HCT116 (cell line): ENCODE data around the gene LSM14A. TPM values are rescaled to one million over a fixed set of nuclear protein-coding genes. Genes with fewer than 3 reads are reported as not detected.
"Not testable (repeated sequence)": the region's sequence is repeated elsewhere in the genome, so short reads cannot be mapped to it uniquely, and the experiment has no call there.

ENCODE experiments used
- ATAC-seq: fragments of 200-7000 bp; cut with Tn5 transposase; 2 replicates; pipeline ENCODE4 v1.9.1; 2020; ENCODE audit warnings: mild to moderate bottlenecking, moderate library complexity
- BruUV-seq: library from RNA; stranded (reverse); fragments of 400-500 nt; replicated peaks from 2 replicates; lab custom pipeline; 2021; lab: Mats Ljungman, UMichigan
- CTCF ChIA-PET: fragments of 300-600 bp; sonication (Branson Sonifier 250); formaldehyde crosslinking; loops from one replicate; lab custom pipeline; 2021; ENCODE audit warnings: antibody characterized with exemption; lab: Charles Lee
- POLR2A ChIA-PET: fragments of 300-600, 350-600 bp; sonication (Branson Sonifier 250); formaldehyde crosslinking; loops from one replicate; lab custom pipeline; 2021; ENCODE audit warnings: antibody characterized with exemption; lab: Charles Lee
- RAD21 ChIA-PET, 2 experiments: fragments of 300-600 bp; sonication (Branson Sonifier 250); formaldehyde crosslinking; loops; one replicate each; lab custom pipeline; 2023; ENCODE audit warnings: low total read pairs in 2 of 2; ENCODE audit not compliant: uncharacterized antibody in 2 of 2, unreplicated experiment in 2 of 2, low non-redundant PET in 1 of 2; lab: Charles Lee
- DNase-seq: peaks from one replicate; pipeline ENCODE4 v3.0.0-alpha.2; 2010; ENCODE audit warnings: low read depth, low spot score
- H2AFZ ChIP-seq: fragments of 200-600 bp; shearing (Covaris generic), sonication (generic); 2 replicates; pipeline ENCODE4 v1.6.1; 2017; ENCODE audit warnings: low read depth, mixed run types, mixed read lengths, antibody characterized with exemption, low read length; ENCODE audit not compliant: poor library complexity, severe bottlenecking
- H3K27ac ChIP-seq: 2 replicates; pipeline ENCODE4 v1.5.1; 2012; ENCODE audit warnings: low read depth, low read length
- H3K27me3 ChIP-seq: fragments of 200-600 bp; sonication (generic); 2 replicates; pipeline ENCODE4 v1.6.1; 2016; ENCODE audit warnings: mixed run types, low read length, mixed read lengths; ENCODE audit not compliant: insufficient read depth
- H3K36me3 ChIP-seq, 2 experiments: fragments of 200-500 bp in 1 of 2; fragments of 200-600 bp in 1 of 2; sonication (Bioruptor generic) in 1 of 2; sonication (generic) in 1 of 2; 2 replicates each; pipeline versions ENCODE4 v1.5.1 to v1.6.1; 2014 to 2016; ENCODE audit warnings: low read length in 2 of 2, inconsistent platforms in 1 of 2, mixed read lengths in 1 of 2, mixed run types in 1 of 2; ENCODE audit not compliant: insufficient read depth in 2 of 2, control insufficient read depth in 1 of 2
- H3K4me1 ChIP-seq, 2 experiments: fragments of 200-600 bp in 1 of 2; sonication (generic) in 1 of 2; 2 replicates each; pipeline versions ENCODE4 v1.5.1 to v1.6.1; 2012 to 2017; ENCODE audit warnings: low read length in 2 of 2, inconsistent platforms in 1 of 2, mild to moderate bottlenecking in 1 of 2, mixed read lengths in 1 of 2, mixed run types in 1 of 2, moderate library complexity in 1 of 2; ENCODE audit not compliant: insufficient read depth in 2 of 2, control insufficient read depth in 1 of 2
- H3K4me2 ChIP-seq: fragments of 200-600 bp; sonication (generic); 2 replicates; pipeline ENCODE4 v1.6.1; 2017; ENCODE audit warnings: mixed run types, low read length, mixed read lengths
- H3K4me3 ChIP-seq, 2 experiments: fragments of 200-600 bp in 1 of 2; sonication (generic) in 1 of 2; replicated peaks in 1 of 2; 2 replicates each; pipeline ENCODE4 v1.5.1; 2011 to 2016; ENCODE audit warnings: low read length in 2 of 2, control low read depth in 1 of 2, low read depth in 1 of 2, mild to moderate bottlenecking in 1 of 2, mixed read lengths in 1 of 2, mixed run types in 1 of 2
- H3K79me2 ChIP-seq: fragments of 200-600 bp; sonication (generic); 2 replicates; pipeline ENCODE4 v1.6.1; 2017; ENCODE audit warnings: mild to moderate bottlenecking, mixed run types, low read length, moderate library complexity, mixed read lengths; ENCODE audit not compliant: insufficient read depth
- H3K9ac ChIP-seq: fragments of 200-600 bp; sonication (generic); 2 replicates; pipeline ENCODE4 v1.6.1; 2016; ENCODE audit warnings: low read length, mixed read lengths
- H3K9me2 ChIP-seq: fragments of 200-600 bp; sonication (generic), shearing (Covaris generic); 2 replicates; pipeline ENCODE4 v1.6.1; 2017; ENCODE audit warnings: mixed run types, mild to moderate bottlenecking, moderate library complexity; ENCODE audit not compliant: insufficient read depth
- H3K9me3 ChIP-seq, 2 experiments: fragments of 200-500 bp in 1 of 2; fragments of 200-600 bp in 1 of 2; sonication (Bioruptor generic) in 1 of 2; sonication (generic) in 1 of 2; 2 replicates each; pipeline ENCODE4 v1.6.1; 2014 to 2017; ENCODE audit warnings: low read length in 2 of 2, mixed read lengths in 2 of 2, inconsistent platforms in 1 of 2, low read depth in 1 of 2, mild to moderate bottlenecking in 1 of 2, mixed run types in 1 of 2, moderate library complexity in 1 of 2; ENCODE audit not compliant: control insufficient read depth in 1 of 2, insufficient read depth in 1 of 2
- H4K20me1 ChIP-seq: fragments of 200-600 bp; sonication (generic), shearing (Covaris generic); 2 replicates; pipeline ENCODE4 v1.6.1; 2017; ENCODE audit warnings: mixed run types, mild to moderate bottlenecking, moderate library complexity; ENCODE audit not compliant: insufficient read depth
- CBX3 ChIP-seq: IDR thresholded peaks from 2 replicates; pipeline ENCODE4 v1.6.1; 2012; ENCODE audit warnings: low read depth
- CEBPB ChIP-seq: IDR thresholded peaks from 2 replicates; pipeline ENCODE4 v1.6.1; 2012; ENCODE audit warnings: low read depth
- EZH2 ChIP-seq: fragments of 200-600 bp; sonication (generic); IDR thresholded peaks from 2 replicates; pipeline ENCODE4 v1.6.1; 2017; ENCODE audit warnings: antibody characterized with exemption, mixed run types
- EZH2phosphoT487 ChIP-seq: fragments of 200-600 bp; IDR thresholded peaks from 2 replicates; pipeline ENCODE4 v1.6.1; 2018; ENCODE audit warnings: antibody characterized with exemption, borderline replicate concordance
- FOSL1 ChIP-seq: IDR thresholded peaks from 2 replicates; pipeline ENCODE4 v1.6.1; 2012; ENCODE audit warnings: low read depth
- JUND ChIP-seq: IDR thresholded peaks from 2 replicates; pipeline ENCODE4 v1.6.1; 2012
- MAX ChIP-seq: IDR thresholded peaks from 2 replicates; pipeline ENCODE4 v1.6.1; 2012
- POLR2A ChIP-seq: IDR thresholded peaks from 2 replicates; pipeline ENCODE4 v1.7.0; 2011; ENCODE audit warnings: borderline replicate concordance; ENCODE audit not compliant: insufficient read depth, insufficient read length; ENCODE audit errors: extremely low read depth
- REST ChIP-seq: IDR thresholded peaks from 2 replicates; pipeline ENCODE4 v1.6.1; 2012; ENCODE audit warnings: low read depth
- SIN3A ChIP-seq: IDR thresholded peaks from 2 replicates; pipeline ENCODE4 v1.6.1; 2012; ENCODE audit warnings: low read depth
- SRF ChIP-seq: IDR thresholded peaks from 2 replicates; pipeline ENCODE4 v1.6.1; 2012; ENCODE audit warnings: low read depth
- TCF7L2 ChIP-seq: IDR thresholded peaks from 2 replicates; pipeline ENCODE4 v1.7.0; 2011; ENCODE audit warnings: borderline replicate concordance, inconsistent platforms; ENCODE audit not compliant: insufficient read depth, insufficient read length; ENCODE audit errors: extremely low read depth
- YY1 ChIP-seq: IDR thresholded peaks from 2 replicates; pipeline ENCODE4 v1.6.1; 2011; ENCODE audit warnings: low read length, low read depth, moderate library complexity, mild to moderate bottlenecking; ENCODE audit not compliant: insufficient replicate concordance; ENCODE audit errors: extremely low read depth
- ZNF274 ChIP-seq: fragments of 200-500 bp; sonication (Bioruptor generic); IDR thresholded peaks from 2 replicates; pipeline ENCODE4 v1.6.1; 2014; ENCODE audit warnings: mild to moderate bottlenecking, low read depth, low read length, inconsistent platforms
- intact Hi-C: fragments of 100-400 bp; cut with micrococcal nuclease; formaldehyde crosslinking; loops from 2 replicates; pipeline ENCODE4 v1.10.0; 2022
- total RNA-seq: library from RNA; stranded (reverse); gene quantifications from one replicate; pipeline ENCODE4 v1.2.1, GENCODE V29; 2021; ENCODE audit not compliant: unreplicated experiment

Gene LSM14A
- total RNA-seq, 1 experiment from 2014 or later = 120 TPM

GRCh38 chr19:34216745-34217219 is 44.5 kb downstream of the LSM14A start:
- intact Hi-C loops, H3K9me2 ChIP-seq, H2AFZ ChIP-seq, H3K4me2 ChIP-seq, H3K27me3 ChIP-seq, H3K4me3 ChIP-seq, H3K27ac ChIP-seq, ATAC-seq, H3K9ac ChIP-seq, DNase-seq, H3K4me1 ChIP-seq, H4K20me1 ChIP-seq, BruUV-seq, H3K9me3 ChIP-seq, POLR2A ChIA-PET, RAD21 ChIA-PET: not testable (repeated sequence)
- Histone ChIP-seq H3K79me2 (peaks cover 73% of the 10 kb centered on the region), H3K36me3 (peaks cover 25 to 29% of the 10 kb centered on the region in 2 experiments)
- CTCF ChIA-PET = interaction anchor here (0.6 kb wide), 1 partner anchor 130 kb away, joined by 5 read pairs; no protein-coding TSS in a partner anchor

- Histone ChIP-seq H3K4me3 (no peak overlapping the region), H3K79me2 (peaks cover 72% of the 10 kb centered on the region), H3K4me1 (peaks cover 0 to 9% of the 10 kb centered on the region in 2 experiments; a peak in 1 of 4 replicates), H3K27ac (0 out of 2 replicates have a peak overlapping the region, but pooled peaks have one; percentile 6), H4K20me1 (peaks cover 7% of the 10 kb centered on the region; the same call in 1 of the 2 replicates), H3K9me2 (no peaks in the 10 kb centered on the region), H3K36me3 (peaks cover 36% of the 10 kb centered on the region in 2 experiments), H3K9me3 (no peaks in the 10 kb centered on the region), H3K9ac (no peak overlapping the region), H3K4me2 (no peak overlapping the region), H2AFZ (no peak overlapping the region), H3K27me3 (no peaks in the 10 kb centered on the region)
- DNase-seq (no peak), ATAC-seq (no peak; the same call in 1 of the 2 replicates)
- BruUV-seq = no TSS peak
- intact Hi-C loops = no loop called here
- ChIA-PET POLR2A (no interaction called here), CTCF (interaction anchor here (1.4 kb wide), 2 partner anchors 11 to 40 kb away, joined by 3 to 5 read pairs; no protein-coding TSS in a partner anchor), RAD21 (no interaction called here)
- TF ChIP-seq ZNF274 (no peak), CBX3 (no peak), REST (no peak), POLR2A (no peak), SRF (no peak), YY1 (no peak), CEBPB (no peak), TCF7L2 (no peak), MAX (no peak), EZH2 (no peak), FOSL1 (no peak), EZH2phosphoT487 (no peak), JUND (no peak), SIN3A (no peak)
These were observed 45.9 kb downstream of the LSM14A start for GRCh38 chr19:34217952-34218817.
